Neural progenitor cell (in vitro differentiated cells): ENCODE results near the gene SMAD2.

Source experiments
- CTCF ChIP-seq: fragments of 200-600 bp; sonication (generic); IDR thresholded peaks from 2 replicates; pipeline ENCODE4 v1.5.1; 2017; ENCODE audit warnings: antibody characterized with exemption, mild to moderate bottlenecking
- EZH2 ChIP-seq: fragments of 200-600 bp; sonication (generic); IDR thresholded peaks from 2 replicates; pipeline ENCODE4 v1.6.1; 2017; ENCODE audit warnings: antibody characterized with exemption, mild to moderate bottlenecking, moderate library complexity
- EZH2phosphoT487 ChIP-seq: fragments of 200-600 bp; sonication (generic); IDR thresholded peaks from 2 replicates; pipeline ENCODE4 v1.6.1; 2017; ENCODE audit warnings: antibody characterized with exemption

- no peak for TF ChIP-seq CTCF
- TF ChIP-seq EZH2phosphoT487: no peak
- TF ChIP-seq EZH2: no peak
Measured at GRCh38 chr18:47917923-47918610, 12.4 kb downstream of the SMAD2 start.
